Measurements from ENCODE around the gene EMC9.

- no peak for TF ChIP-seq CTCF (IDR thresholded peaks at IDR 0.05)
- TF ChIP-seq POLR2AphosphoS5 (IDR thresholded peaks at IDR 0.05) = no peak
- no peak for TF ChIP-seq POLR2A (IDR thresholded peaks at IDR 0.05)
Measured at GRCh38 chr14:24182110-24182882, 40.9 kb upstream of the EMC9 start.
